Mammary epithelial cell (primary cell): ENCODE data around the gene ACSL3.

ENCODE experiments used
- EZH2 ChIP-seq: IDR thresholded peaks from 2 replicates; pipeline ENCODE4 v1.6.1; 2012; ENCODE audit warnings: low read length, inconsistent platforms, borderline replicate concordance
- TF ChIP-seq, protein P1 (sequence below), 2 donors: IDR thresholded peaks in 1 of 2; conservative IDR thresholded peaks in 1 of 2; 2 replicates each; pipeline ENCODE4 v1.5.1; 2011 to 2012; ENCODE audit warnings: inconsistent platforms in 2 of 2, low read length in 2 of 2, mild to moderate bottlenecking in 2 of 2, control low read depth in 1 of 2, low read depth in 1 of 2; ENCODE audit not compliant: insufficient read depth in 1 of 2; ENCODE audit errors: extremely low read depth in 1 of 2

DNA sequence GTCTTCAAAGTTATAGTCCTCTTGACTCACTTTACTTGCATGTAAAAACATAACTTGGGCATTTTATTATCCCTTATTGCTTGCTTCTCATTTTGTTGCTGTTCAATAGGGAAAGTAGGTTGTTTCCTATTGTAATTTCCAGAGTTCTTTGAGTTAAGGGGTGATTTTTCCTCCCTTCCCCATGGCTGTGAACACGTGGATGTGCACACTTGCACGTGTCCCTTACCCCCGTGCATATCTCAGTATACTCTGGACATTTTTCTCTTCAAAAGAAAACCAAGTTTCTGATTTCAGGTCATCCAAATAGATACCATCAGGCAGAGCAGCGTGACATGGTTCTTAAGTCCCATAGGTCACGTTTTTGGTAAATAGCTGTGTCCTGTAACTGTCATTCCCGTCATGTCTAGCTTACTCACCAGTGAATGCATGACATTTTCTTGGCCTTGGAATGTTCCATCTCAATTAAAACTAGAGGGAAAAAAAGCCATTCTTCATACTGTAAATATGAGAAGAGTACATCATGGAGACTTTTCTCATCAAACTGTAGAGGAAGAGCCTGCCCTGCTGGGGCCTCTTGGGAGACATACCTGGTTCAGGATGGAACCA is 107.8 kb downstream of the ACSL3 start:
- TF ChIP-seq, protein P1, sequence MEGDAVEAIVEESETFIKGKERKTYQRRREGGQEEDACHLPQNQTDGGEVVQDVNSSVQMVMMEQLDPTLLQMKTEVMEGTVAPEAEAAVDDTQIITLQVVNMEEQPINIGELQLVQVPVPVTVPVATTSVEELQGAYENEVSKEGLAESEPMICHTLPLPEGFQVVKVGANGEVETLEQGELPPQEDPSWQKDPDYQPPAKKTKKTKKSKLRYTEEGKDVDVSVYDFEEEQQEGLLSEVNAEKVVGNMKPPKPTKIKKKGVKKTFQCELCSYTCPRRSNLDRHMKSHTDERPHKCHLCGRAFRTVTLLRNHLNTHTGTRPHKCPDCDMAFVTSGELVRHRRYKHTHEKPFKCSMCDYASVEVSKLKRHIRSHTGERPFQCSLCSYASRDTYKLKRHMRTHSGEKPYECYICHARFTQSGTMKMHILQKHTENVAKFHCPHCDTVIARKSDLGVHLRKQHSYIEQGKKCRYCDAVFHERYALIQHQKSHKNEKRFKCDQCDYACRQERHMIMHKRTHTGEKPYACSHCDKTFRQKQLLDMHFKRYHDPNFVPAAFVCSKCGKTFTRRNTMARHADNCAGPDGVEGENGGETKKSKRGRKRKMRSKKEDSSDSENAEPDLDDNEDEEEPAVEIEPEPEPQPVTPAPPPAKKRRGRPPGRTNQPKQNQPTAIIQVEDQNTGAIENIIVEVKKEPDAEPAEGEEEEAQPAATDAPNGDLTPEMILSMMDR (conservative IDR thresholded peaks at IDR 0.05 in 1 of 2, IDR thresholded peaks at IDR 0.05 in 1 of 2; ENCODE audit: extremely low read depth in 1 of 2, insufficient read depth in 1 of 2, low read depth in 1 of 2, low read length in 2 of 2) = no peak
- TF ChIP-seq EZH2 = no peak
